Gastroesophageal sphincter (tissue), 3 donors: ENCODE measurements around the gene CD3E.

Experiments used
- CTCF ChIP-seq, 4 experiments: fragments of 200-600 bp in 2 of 4; fragments of 450-650 bp in 2 of 4; sonication (generic) in 1 of 4; IDR thresholded peaks; one replicate each; pipeline ENCODE4 v1.5.1; 2017 to 2019; ENCODE audit warnings: antibody characterized with exemption in 4 of 4, mild to moderate bottlenecking in 2 of 4, moderate library complexity in 2 of 4
- POLR2A ChIP-seq, 2 donors: fragments of 450-650 bp; IDR thresholded peaks; one replicate each; pipeline ENCODE4 v1.6.1; 2017; ENCODE audit warnings: antibody characterized with exemption in 2 of 2, mild to moderate bottlenecking in 2 of 2, moderate library complexity in 1 of 2
- POLR2AphosphoS5 ChIP-seq: sonication (generic); formaldehyde crosslinking; IDR thresholded peaks from one replicate; pipeline ENCODE4 v1.6.1; 2017; ENCODE audit warnings: antibody characterized with exemption

GRCh38 chr11:118322721-118323120, 18.2 kb downstream of the CD3E start:
- TF ChIP-seq CTCF (IDR thresholded peaks at IDR 0.05) (no peak), POLR2AphosphoS5 (no peak), POLR2A (IDR thresholded peaks at IDR 0.05) (no peak)
